Right ventricle myocardium superior (tissue), 1 donor: Measurements from ENCODE around the gene EPM2A. TPM values are rescaled to one million over a fixed set of nuclear protein-coding genes. Genes with fewer than 3 reads are reported as not detected.
"Not testable (repeated sequence)": the region's sequence is repeated elsewhere in the genome, so short reads cannot be mapped to it uniquely, and the experiment has no call there.

Source experiments
- ATAC-seq: fragments of 200-7000 bp; cut with Tn5 transposase; one replicate; pipeline ENCODE4 v1.9.1; 2020; ENCODE audit warnings: mild to moderate bottlenecking; ENCODE audit not compliant: poor library complexity
- DNase-seq: peaks from one replicate; pipeline ENCODE4 v3.0.0-alpha.2; 2020
- intact Hi-C: fragments of 100-400 bp; cut with DNase I; formaldehyde crosslinking; loops from one replicate; pipeline ENCODE4 v1.11.2; 2022
- long read RNA-seq: library from polyadenylated mRNA; unstranded; transcript quantifications from one replicate; pipeline ENCODE4 v2.0.0, GENCODE V29; 2021
- total RNA-seq: library from RNA; stranded (reverse); fragmentation: NEBNext Ultra II Directional; extraction: Animal tissue kit (Norgen Biotek cat#: 25700); gene quantifications from one replicate; pipeline ENCODE4 v1.2.1, GENCODE V29; 2021
- donor health status: DM: no; HTN: yes; CAD: no; lungs with severe emphysema.

EPM2A gene
- 46.5 TPM for total RNA-seq
- long read RNA-seq, full-length matches to known transcripts, result 144 of 160 reads
- long read RNA-seq, partial matches to known transcripts, result 10 of 160 reads
- long read RNA-seq, other reads (novel, unspliced or antisense), result 6 of 160 reads

DNA sequence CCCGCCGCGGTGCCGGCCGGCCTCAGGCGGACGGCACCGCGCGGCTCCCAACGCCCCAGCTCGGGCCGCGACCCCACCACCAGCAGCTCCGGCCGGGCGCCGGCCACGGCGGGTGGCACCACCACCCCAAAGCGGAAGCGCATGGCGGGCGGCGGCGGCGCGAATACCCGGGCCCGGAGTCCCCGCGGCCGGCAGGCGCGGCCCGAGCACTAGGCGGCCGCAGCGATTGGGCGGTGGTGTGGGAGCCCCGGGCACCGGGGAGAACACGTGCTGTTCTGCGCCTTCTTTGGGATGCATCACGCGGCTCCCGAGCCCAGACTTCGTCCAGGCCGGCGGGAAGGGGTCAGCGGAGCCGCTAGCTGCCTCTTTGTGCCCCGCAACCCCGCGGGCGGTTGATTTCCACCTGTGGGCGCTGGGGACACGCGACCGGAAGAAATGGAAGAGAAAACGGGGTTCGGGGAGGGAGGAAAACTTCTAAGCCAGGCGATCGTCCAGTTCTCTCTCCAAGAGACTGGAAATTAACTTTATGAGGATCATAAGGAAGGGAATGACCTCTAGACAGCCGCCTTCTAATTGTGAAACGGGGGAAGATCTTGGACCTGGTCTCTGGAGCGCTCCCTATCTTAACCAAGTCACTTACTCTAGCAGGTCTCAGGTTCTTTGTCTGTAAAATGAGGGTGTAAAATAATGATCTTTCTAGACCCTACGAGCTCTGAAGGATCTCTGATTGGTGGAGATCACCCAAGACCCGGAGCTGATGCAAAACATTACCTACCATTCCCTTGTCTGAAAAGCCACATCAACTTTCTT, at the start of gene EPM2A:
Gene EPM2A (minus strand): TSS at position 165 of the 810 bp plus-strand sequence. CDS start 22 bp downstream, at position 143.
- intact Hi-C loops, result loop anchor here (5.0 to 10.0 kb wide), 2 partner anchors 77 to 149 kb away; partner anchors contain the start of gene FBXO30
- DNase-seq (peak; percentile 91), ATAC-seq (peak; percentile 90)

- ATAC-seq (peak; percentile 96), DNase-seq (peak; percentile 42)
- intact Hi-C loops, result no loop called here
Observed at GRCh38 chr6:145784683-145785082, 49.4 kb upstream of the EPM2A start.

DNA sequence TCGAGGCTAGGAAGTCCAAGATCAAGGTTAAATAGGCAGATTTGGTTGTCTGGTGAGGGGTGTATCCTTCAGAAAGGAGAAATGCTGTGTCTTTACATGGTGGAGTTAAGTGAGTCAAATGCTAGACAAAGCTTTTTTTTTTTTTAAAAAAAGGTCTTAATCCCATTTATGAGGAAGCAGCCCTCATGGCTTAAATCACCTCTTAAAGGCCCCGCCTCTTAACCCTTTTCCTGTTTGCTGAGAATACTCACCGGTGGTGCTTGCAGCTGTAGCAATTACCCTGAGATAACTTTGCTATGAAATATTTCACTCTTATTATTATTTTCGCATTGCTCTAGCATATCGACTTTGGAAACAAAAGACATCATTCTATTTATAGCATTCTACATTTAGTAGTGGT, 48.5 kb upstream of the EPM2A start:
- intact Hi-C loops, result no loop called here
- ATAC-seq (no peak), DNase-seq (no peak)

DNA sequence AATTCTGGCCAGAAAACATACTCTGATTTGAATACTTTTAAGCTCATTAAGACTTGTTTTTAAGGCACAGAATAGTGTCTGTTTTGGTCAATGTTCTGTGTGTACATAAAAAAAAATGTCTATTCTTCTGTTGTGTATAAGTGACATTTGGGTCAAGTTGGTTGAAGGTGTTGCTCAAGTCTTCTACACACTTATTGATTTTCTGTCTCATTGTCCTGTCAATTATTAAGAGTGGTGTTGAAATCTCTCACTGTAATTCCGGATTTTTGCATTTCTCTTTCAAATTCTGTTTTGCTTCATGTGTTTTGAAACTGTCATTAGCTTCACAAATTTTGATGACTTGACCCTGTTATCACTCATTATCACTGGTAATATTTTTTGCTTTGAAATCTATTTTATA, 37.5 kb upstream of the EPM2A start:
- ATAC-seq (no peak), DNase-seq (no peak)
- intact Hi-C loops, result no loop called here

DNA sequence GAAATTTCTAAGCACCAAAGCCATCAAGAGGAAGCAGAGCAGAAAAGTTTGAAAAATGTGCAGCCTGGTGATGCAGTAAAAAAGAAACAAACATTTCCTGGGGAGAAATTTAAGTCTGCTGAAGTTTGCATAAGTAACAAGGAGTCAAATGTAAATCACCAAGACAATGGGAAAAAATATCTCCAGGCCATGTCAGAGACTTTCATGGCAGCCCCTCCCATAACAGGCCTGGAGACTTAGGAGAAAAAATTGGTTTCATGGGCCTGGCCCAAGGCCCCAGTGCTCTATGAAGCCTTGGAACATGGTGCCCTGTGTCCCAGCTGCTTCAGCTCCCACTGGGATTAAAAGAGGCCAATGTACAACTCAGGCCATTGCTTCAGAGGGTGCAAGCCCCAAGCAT, 30.1 kb upstream of the EPM2A start:
- DNase-seq, result no peak
- intact Hi-C loops, result no loop called here
- no peak for ATAC-seq

DNA sequence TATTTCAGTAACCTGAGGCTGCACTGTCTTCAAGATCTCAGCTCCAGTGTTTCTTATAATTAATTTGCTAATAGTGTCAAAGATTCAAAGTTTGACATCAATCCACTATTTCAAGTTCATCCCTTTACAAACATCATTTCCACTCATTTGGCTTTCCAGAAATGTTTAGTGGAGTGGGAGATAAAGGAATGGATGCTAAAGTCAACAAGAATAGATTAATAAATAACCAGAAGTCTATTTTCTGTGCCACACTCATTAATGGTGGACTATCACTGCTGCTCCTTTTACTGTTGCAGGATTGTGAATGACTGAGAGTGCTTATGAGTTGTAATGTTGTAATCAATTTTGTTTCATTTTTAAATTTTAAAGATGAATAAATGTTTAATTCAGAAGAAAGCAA, 28.4 kb upstream of the EPM2A start:
- intact Hi-C loops, result no loop called here
- DNase-seq (no peak), ATAC-seq (no peak)

- intact Hi-C loops, result no loop called here
- DNase-seq, result no peak
- ATAC-seq, result no peak
Observed at GRCh38 chr6:145761584-145761983, 26.3 kb upstream of the EPM2A start.

DNA sequence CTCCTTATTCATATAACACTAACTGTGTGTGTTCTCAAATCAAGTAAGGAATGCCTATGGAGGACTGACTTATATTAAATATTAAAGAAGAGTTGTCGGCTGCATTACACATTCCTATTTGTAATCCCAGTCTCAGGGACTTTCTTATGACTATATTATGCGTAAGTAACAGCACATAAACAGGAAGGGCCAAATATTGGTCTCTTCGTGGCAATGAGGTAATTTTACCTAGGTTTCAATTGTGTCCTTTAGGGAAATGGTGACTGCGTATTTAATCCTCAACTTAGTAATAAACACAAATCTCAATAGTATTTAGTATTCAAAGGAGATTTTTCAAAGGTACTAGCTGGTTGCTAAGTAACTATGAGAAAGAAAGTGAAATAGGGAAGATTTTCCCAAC, 22.8 kb upstream of the EPM2A start:
- ATAC-seq (no peak), DNase-seq (no peak)
- intact Hi-C loops, result no loop called here

DNA sequence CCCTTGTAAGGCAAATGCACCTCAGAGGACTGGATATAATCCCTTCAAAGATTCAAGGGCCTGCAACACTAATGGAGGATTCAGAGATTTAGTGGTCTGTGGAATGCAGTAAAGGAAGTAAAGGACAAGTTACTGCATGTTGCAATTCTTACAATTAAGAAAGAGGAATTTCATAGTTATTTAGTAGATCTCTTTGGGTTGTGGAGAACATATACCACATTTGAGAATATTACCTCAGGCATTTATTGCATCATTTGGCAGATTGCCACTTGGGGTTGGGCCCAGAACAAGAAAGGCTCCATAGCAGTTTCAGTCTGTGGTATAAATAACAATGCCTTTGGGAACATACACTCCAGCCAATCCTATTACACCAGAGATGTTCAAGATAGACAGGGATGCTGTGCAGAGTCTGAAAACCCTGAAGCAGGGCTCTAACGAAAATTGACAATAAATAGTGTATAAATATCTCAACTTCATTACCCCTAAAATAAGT, 20.9 kb upstream of the EPM2A start:
- intact Hi-C loops, result no loop called here
- ATAC-seq (peak; percentile 55), DNase-seq (peak; percentile 42)

GRCh38 chr6:145755682-145756081, 20.4 kb upstream of the EPM2A start:
- intact Hi-C loops, result no loop called here
- no peak for ATAC-seq
- no peak for DNase-seq

DNA sequence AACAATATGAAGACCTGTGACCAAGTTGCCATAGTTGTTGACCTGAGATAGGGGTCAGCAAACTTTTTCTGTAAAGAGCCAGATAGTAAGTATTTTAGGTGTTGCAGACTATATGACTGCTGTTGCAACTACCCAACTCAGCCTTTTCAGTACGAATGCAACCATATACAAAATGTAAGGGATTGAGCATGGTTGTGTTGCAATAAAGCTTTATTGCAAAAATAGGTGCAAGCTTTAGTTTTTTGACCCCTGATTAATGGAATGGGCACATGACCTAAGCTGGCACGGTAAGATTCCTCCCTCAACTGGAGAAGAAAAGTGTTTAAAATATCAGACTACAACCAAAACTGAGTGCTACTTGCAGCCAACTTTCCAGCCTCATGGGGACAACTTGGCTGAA, 17.3 kb upstream of the EPM2A start:
- ATAC-seq (no peak), DNase-seq (no peak)
- intact Hi-C loops, result no loop called here

- intact Hi-C loops, result loop anchor here (10.0 kb wide), 1 partner anchor 45 kb away; no protein-coding TSS in a partner anchor
- DNase-seq, result no peak
- peak; percentile 36 for ATAC-seq
Observed at GRCh38 chr6:145749632-145750031, 14.3 kb upstream of the EPM2A start.

GRCh38 chr6:145745861-145746260, 10.5 kb upstream of the EPM2A start:
- intact Hi-C loops, result loop anchor here (10.0 kb wide), 1 partner anchor 49 kb away; no protein-coding TSS in a partner anchor
- ATAC-seq, result no peak
- DNase-seq, result no peak

DNA sequence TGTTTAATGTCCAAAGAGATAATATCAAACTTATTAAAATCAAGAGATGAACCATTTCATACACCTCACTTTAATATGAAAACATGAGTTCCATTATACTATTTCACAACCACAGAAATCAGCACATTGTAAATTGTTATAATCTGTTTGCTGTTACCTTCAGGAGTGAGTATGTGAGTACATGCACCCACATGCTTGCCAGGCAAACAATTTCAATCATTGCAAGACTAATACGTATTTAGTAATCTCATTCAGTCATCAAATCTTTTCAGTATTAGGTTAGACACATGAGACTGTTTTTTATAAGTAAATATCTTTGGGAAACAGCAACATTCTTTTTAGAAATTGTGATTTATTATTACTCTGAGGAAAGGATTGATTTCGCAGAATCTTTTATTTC, 9.3 kb upstream of the EPM2A start:
- intact Hi-C loops, result loop anchor here (10.0 kb wide), 1 partner anchor 50 kb away; no protein-coding TSS in a partner anchor
- DNase-seq (no peak), ATAC-seq (no peak)

GRCh38 chr6:145743332-145743731, 8.0 kb upstream of the EPM2A start:
- ATAC-seq, result no peak
- intact Hi-C loops, result loop anchor here (10.0 kb wide), 1 partner anchor 51 kb away; no protein-coding TSS in a partner anchor
- DNase-seq, result no peak

DNA sequence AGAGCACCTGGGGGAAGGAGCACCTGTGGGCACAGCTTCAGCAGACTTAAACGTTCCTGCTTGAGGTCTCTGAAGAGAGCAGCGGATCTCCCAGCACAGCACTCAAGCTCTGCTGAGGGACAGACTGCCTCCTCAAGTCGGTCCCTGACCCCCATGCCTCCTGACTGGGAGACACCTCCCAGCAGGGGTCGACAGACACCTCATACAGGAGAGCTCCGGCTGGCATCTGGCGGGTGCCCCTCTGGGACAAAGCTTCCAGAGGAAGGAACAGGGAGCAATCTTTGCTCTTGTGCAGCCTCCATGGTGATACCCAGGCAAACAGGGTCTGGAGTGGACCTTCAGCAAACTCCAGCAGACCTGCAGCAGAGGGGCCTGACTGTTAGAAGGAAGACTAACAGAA, 7.2 kb upstream of the EPM2A start:
- not testable (repeated sequence) for DNase-seq, ATAC-seq
- intact Hi-C loops, result loop anchor here (10.0 kb wide), 1 partner anchor 52 kb away; no protein-coding TSS in a partner anchor

- intact Hi-C loops, result loop anchor here (5.0 to 10.0 kb wide), 3 partner anchors 55 to 145 kb away; partner anchors contain the start of gene FBXO30
- not testable (repeated sequence) for ATAC-seq, DNase-seq
Observed at GRCh38 chr6:145739685-145740084, 4.4 kb upstream of the EPM2A start.

- no peak for ATAC-seq
- intact Hi-C loops, result loop anchor here (5.0 to 10.0 kb wide), 2 partner anchors 74 to 147 kb away; partner anchors contain the start of gene FBXO30
- no peak for DNase-seq
Observed at GRCh38 chr6:145738265-145738664, 2.9 kb upstream of the EPM2A start.

GRCh38 chr6:145736661-145737144, 1.4 kb upstream of the EPM2A start:
- ATAC-seq (no peak), DNase-seq (no peak)
- intact Hi-C loops, result loop anchor here (5.0 to 10.0 kb wide), 2 partner anchors 76 to 148 kb away; partner anchors contain the start of gene FBXO30
